ENCODE data around the gene ECSCR.

The ECSCR gene

GRCh38 chr5:139473565-139473964 is 11.0 kb upstream of the ECSCR start:
- Histone ChIP-seq H3K27me3 (no peaks in the 10 kb centered on the region), H3K4me1 (no peaks in the 10 kb centered on the region), H3K4me3 (ENCODE audit: low read depth, low read length) (no peak overlapping the region), H3K9me3 (no peaks in the 10 kb centered on the region), H3K36me3 (no peaks in the 10 kb centered on the region)
- DNase-seq = no peak
- TF ChIP-seq CTCF (IDR thresholded peaks at IDR 0.05; ENCODE audit: low read depth, low read length) = no peak

DNA sequence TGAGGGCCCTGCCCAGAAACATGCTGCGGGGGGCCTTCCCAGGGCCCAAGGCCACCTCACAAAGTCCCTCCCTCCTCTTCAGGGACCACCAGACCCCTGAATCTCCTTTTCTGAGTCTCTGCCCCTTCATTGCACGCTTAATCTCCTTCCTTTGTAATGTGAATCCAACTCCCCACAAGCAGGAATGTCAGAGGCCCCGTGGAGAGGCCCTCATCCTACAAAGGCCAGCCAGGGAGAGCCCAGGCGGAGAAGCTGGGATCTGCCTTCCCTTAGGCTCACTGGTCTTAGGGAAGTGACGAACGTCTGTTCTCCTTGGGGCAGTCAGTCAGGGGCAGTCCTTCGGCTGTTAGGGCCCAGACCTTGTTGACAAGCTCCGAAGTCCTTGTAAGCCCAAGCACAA is 10.6 kb upstream of the ECSCR start:
- H3K9me3 ChIP-seq = no peaks in the 10 kb centered on the region
- no peaks in the 10 kb centered on the region for H3K27me3 ChIP-seq
- no peak overlapping the region for H3K4me3 ChIP-seq (ENCODE audit: low read depth, low read length)
- no peaks in the 10 kb centered on the region for H3K4me1 ChIP-seq
- TF ChIP-seq CTCF (IDR thresholded peaks at IDR 0.05; ENCODE audit: low read depth, low read length) = no peak
- H3K36me3 ChIP-seq = no peaks in the 10 kb centered on the region
- no peak for DNase-seq

DNA sequence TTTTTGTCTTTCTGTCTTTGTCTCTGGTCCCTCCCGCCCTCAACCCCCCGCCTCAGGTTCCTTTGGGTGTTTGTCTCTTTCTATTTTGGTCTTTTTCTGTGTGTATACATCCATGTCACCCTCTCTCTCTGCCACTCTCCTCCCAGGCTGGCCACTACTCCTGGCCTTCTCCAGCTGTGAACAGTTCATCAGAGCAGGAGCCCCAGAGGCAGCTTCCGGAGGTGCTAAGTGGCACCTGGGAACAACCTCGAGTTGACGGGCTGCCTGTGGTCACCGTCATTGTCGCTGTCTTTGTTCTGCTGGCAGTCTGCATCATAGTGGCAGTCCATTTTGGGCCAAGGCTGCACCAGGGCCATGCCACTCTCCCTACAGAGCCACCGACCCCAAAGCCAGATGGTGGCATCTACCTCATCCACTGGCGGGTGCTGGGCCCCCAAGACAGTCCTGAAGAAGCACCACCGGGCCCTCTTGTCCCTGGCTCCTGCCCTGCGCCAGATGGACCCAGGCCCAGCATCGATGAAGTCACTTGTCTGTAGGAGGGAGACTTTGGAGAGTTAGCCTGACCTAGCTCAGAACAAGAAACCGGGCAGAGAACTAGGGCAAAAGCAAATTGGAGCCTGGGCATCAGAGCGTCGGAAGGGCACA is 10.0 kb upstream of the ECSCR start:
- no peak for DNase-seq
- H3K4me1 ChIP-seq = no peaks in the 10 kb centered on the region

GRCh38 chr5:139470821-139471300 is 8.3 kb upstream of the ECSCR start, which contains the start of gene SMIM33:
Gene SMIM33, plus strand, starts transcription at chr5:139471004. Its CDS starts 118 bp downstream, at chr5:139471122.
- H3K9me3 ChIP-seq = no peaks in the 10 kb centered on the region
- DNase-seq = no peak
- no peaks in the 10 kb centered on the region for H3K27me3 ChIP-seq
- H3K36me3 ChIP-seq = no peaks in the 10 kb centered on the region
- no peaks in the 10 kb centered on the region for H3K4me1 ChIP-seq
- no peak within 1 kb of the TSS for H3K4me3 ChIP-seq (ENCODE audit: low read depth, low read length)
- TF ChIP-seq CTCF (IDR thresholded peaks at IDR 0.05; ENCODE audit: low read depth, low read length) = no peak

More for the DNA sequence above, 10.0 kb upstream of the ECSCR start:
- Histone ChIP-seq H3K4me3 (ENCODE audit: low read depth, low read length) (no peak overlapping the region), H3K27me3 (no peaks in the 10 kb centered on the region), H3K36me3 (no peaks in the 10 kb centered on the region), H3K9me3 (no peaks in the 10 kb centered on the region)
- TF ChIP-seq CTCF (IDR thresholded peaks at IDR 0.05; ENCODE audit: low read depth, low read length) = no peak

GRCh38 chr5:139468421-139468931 is 5.9 kb upstream of the ECSCR start:
- Histone ChIP-seq H3K27me3 (no peaks in the 10 kb centered on the region), H3K4me1 (no peaks in the 10 kb centered on the region), H3K4me3 (ENCODE audit: low read depth, low read length) (no peak overlapping the region), H3K9me3 (no peaks in the 10 kb centered on the region), H3K36me3 (no peaks in the 10 kb centered on the region)
- DNase-seq = no peak
- no peak for TF ChIP-seq CTCF (IDR thresholded peaks at IDR 0.05; ENCODE audit: low read depth, low read length)

GRCh38 chr5:139461698-139462097 is 845 bp downstream of the ECSCR start:
- Histone ChIP-seq H3K36me3 (no peaks in the 10 kb centered on the region), H3K4me3 (ENCODE audit: low read depth, low read length) (no peak overlapping the region), H3K9me3 (no peaks in the 10 kb centered on the region), H3K27me3 (no peaks in the 10 kb centered on the region), H3K4me1 (no peaks in the 10 kb centered on the region)
- no peak for DNase-seq
- TF ChIP-seq CTCF (IDR thresholded peaks at IDR 0.05; ENCODE audit: low read depth, low read length) = no peak

Data from BE2C (cell line).